Measurements from ENCODE around the gene ERFL. TPM values are rescaled to one million over a fixed set of nuclear protein-coding genes. Genes with fewer than 3 reads are reported as not detected.

ERFL gene
- total RNA-seq, 1 donor from 2014 or later = 1.2 TPM

DNA sequence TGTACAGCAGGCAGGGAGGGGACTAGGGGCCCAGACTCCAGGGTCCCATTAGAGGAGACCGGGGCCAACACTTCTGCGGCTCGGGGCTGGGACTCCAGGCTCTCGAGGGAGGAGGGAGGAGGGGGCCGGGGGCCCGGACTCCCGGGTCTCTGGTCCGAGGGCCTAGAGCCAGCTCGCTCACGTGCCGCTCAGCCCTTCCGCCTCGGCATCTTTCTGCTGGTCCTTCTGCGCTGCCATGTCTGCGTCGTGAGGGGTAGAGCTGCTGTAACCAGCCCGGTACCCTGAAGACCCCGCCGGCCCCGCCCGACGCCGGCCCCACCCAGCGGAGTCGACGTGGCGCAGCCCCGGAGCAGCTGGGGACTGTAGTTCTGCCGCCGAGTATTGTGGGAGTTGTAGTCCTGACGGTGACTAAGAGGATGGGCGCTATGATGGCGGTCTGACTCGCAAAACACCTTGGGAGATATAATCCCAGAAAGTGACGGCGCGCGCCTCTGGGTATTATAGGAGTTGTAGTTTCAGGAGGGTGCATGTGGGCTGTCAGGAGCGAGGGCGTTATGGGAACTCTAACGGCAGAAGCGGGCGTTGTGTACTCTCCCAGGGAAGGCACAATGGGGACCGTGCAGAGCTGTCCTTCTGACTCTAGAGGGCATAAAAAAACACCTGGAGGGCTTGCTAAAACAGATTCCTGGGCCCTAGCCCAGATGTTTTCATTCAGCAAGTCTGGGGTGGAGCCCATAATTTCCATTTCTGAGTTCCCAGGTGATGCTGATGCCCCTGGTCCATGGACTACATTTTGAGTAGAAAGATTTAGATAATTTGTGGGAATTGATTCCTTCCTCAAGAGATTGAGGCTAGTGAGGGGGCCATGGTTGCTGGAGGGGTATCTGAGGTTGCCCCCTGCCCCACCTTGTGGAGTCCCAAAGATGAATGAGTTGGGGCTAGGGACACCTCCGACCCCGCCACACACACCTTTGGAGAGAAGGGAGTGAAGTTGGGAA, 31.1 kb upstream of the ERFL start, which contains the start of gene RABAC1:
Gene RABAC1, minus strand, starts transcription at position 266 of the 998 bp plus-strand sequence. Its CDS starts 29 bp downstream, at position 237.
- H3K4me1 Mint-ChIP-seq (ENCODE audit: low read depth) = peaks cover 6% of the 10 kb centered on the region
- H3K36me3 Mint-ChIP-seq (ENCODE audit: insufficient read depth) = peaks cover 1% of the 10 kb centered on the region
- H3K27ac Mint-ChIP-seq = peak within 1 kb of the TSS; percentile 91
- H3K9me3 Mint-ChIP-seq (ENCODE audit: low read depth) = no peaks in the 10 kb centered on the region
- peak; percentile 81 for DNase-seq (ENCODE audit: low spot score, unreplicated experiment)
- no peaks in the 10 kb centered on the region for H3K27me3 Mint-ChIP-seq
- TF ChIP-seq, protein P1, sequence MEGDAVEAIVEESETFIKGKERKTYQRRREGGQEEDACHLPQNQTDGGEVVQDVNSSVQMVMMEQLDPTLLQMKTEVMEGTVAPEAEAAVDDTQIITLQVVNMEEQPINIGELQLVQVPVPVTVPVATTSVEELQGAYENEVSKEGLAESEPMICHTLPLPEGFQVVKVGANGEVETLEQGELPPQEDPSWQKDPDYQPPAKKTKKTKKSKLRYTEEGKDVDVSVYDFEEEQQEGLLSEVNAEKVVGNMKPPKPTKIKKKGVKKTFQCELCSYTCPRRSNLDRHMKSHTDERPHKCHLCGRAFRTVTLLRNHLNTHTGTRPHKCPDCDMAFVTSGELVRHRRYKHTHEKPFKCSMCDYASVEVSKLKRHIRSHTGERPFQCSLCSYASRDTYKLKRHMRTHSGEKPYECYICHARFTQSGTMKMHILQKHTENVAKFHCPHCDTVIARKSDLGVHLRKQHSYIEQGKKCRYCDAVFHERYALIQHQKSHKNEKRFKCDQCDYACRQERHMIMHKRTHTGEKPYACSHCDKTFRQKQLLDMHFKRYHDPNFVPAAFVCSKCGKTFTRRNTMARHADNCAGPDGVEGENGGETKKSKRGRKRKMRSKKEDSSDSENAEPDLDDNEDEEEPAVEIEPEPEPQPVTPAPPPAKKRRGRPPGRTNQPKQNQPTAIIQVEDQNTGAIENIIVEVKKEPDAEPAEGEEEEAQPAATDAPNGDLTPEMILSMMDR (IDR thresholded peaks at IDR 0.05; ENCODE audit: unreplicated experiment) = peak; percentile 36
- H3K4me3 Mint-ChIP-seq (ENCODE audit: low read depth) = peak within 1 kb of the TSS; percentile 83

DNA sequence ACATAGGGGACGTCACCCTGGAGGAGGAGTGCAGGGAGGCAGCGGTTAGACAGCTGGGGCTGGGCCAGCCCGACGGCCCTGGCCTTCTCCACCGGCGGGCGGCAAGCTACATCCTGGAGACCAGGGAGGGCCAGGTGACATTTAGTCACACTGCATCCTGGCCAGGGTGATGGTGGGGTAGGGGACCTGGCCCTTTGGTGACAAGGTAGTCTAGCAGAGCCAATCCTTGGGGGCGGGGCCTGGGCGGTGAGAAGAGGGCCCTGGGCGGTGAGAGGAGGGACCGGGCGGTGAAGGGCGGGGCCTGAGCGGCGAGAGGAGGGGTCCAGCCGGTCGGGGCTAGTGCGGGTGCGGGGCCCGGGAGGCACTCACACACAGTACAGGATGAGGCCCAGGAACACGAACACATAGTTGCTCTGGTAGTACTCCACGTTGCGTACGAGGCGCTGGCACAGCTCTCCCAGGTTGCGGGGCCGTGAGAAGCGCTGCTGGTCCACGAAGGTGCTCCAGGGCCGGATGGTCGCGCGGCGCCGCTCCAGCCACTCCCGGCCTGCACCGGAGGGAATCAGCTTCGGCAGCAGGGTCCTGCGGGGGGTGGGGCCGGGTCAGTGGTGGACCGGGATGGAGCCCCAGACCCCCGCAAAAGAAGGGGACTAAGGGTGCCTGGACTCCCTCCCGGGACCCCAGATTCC, 30.3 kb upstream of the ERFL start:
- H3K4me1 Mint-ChIP-seq (ENCODE audit: low read depth) = peaks cover 6% of the 10 kb centered on the region
- peaks cover 1% of the 10 kb centered on the region for H3K36me3 Mint-ChIP-seq (ENCODE audit: insufficient read depth)
- no peaks in the 10 kb centered on the region for H3K9me3 Mint-ChIP-seq (ENCODE audit: low read depth)
- H3K27me3 Mint-ChIP-seq = no peaks in the 10 kb centered on the region
- TF ChIP-seq, protein P1 (IDR thresholded peaks at IDR 0.05; ENCODE audit: unreplicated experiment) = no peak
- peak; percentile 71 for DNase-seq (ENCODE audit: low spot score, unreplicated experiment)
- peak overlapping the region; percentile 91 for H3K27ac Mint-ChIP-seq
- peak overlapping the region; percentile 83 for H3K4me3 Mint-ChIP-seq (ENCODE audit: low read depth)

DNA sequence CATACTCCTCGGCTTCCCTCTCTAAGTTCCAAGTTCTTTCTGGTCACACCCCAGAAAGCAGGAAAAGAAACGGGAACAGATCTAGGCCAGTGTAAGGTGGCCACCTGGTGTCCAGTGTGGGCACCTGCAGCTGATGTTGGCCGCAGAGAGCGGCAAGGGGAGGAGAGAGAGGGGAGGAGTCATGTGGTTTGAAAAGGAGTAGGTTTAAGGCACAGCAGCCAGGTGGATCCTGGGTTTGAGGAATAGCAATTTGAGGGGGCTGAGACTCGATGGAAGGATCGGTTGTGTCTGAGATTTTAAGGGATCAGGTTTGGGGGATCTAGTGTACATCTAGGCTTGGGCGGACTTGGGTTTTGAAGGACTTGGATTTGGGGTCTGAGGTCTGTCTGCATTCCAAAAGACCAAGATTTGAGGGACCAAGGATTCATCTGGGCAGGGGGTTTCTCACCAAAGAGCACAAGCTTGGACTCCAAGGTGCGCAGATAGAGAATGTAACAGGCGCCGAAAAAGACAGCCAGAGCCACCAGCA, 29.7 kb upstream of the ERFL start:
- H3K27me3 Mint-ChIP-seq = no peaks in the 10 kb centered on the region
- peaks cover 6% of the 10 kb centered on the region for H3K4me1 Mint-ChIP-seq (ENCODE audit: low read depth)
- H3K36me3 Mint-ChIP-seq (ENCODE audit: insufficient read depth) = peaks cover 1% of the 10 kb centered on the region
- peak; percentile 60 for DNase-seq (ENCODE audit: low spot score, unreplicated experiment)
- H3K4me3 Mint-ChIP-seq (ENCODE audit: low read depth) = peak overlapping the region; percentile 83
- no peaks in the 10 kb centered on the region for H3K9me3 Mint-ChIP-seq (ENCODE audit: low read depth)
- peak overlapping the region; percentile 91 for H3K27ac Mint-ChIP-seq
- TF ChIP-seq, protein P1 (IDR thresholded peaks at IDR 0.05; ENCODE audit: unreplicated experiment) = peak; percentile 86

DNA sequence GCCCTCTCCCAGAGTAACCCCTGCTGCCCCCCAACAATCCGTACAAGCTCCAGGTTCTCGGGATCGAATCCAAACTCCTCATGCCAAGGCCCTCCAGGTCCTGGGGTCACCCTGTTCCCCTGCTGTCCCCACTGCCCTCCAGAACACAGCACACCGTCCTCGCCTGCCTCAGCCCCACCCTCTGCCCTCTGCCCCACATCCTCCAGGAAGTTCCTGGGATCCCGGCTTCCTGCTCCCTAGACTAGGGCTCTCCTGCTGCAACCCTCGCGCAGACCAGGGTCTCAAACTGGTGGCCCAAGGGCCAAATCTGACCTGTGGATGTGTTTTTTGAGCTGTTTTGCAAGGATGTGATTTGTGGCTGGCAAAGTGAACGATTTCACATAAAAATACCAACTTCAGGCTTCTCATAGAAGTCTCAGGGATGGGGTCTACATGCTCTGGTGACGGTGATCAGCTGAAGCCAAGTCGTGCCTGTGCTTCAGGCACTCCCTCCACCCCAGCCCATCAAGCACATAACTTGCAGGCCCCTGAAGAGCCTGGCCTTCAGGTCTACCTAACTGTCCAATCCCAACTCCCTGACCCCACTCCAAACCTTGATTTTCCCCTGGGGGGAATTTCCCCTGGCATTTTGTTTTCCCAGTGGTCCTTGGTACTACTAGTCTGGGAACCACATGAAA, 29.1 kb upstream of the ERFL start:
- Mint-ChIP-seq H3K36me3 (ENCODE audit: insufficient read depth) (peaks cover 1% of the 10 kb centered on the region), H3K27me3 (no peaks in the 10 kb centered on the region), H3K27ac (peak overlapping the region; percentile 91), H3K4me3 (ENCODE audit: low read depth) (peak overlapping the region; percentile 83), H3K9me3 (ENCODE audit: low read depth) (no peaks in the 10 kb centered on the region), H3K4me1 (ENCODE audit: low read depth) (peaks cover 6% of the 10 kb centered on the region)
- DNase-seq (ENCODE audit: low spot score, unreplicated experiment) = no peak
- TF ChIP-seq, protein P1 (IDR thresholded peaks at IDR 0.05; ENCODE audit: unreplicated experiment) = no peak
